SK-N-SH (cell line): ENCODE results near the gene ENTPD8. TPM values are rescaled to one million over a fixed set of nuclear protein-coding genes. Genes with fewer than 3 reads are reported as not detected.
"Not testable (repeated sequence)": the region's sequence is repeated elsewhere in the genome, so short reads cannot be mapped to it uniquely, and the experiment has no call there.

Experiments used
- CTCF ChIA-PET: fragments of 300-600, 350-600 bp; formaldehyde crosslinking; extraction: SDS; loops from one replicate; lab custom pipeline; 2021; lab: Yijun Ruan, JAX
- POLR2A ChIA-PET: fragments of 350-600 bp; sonication (Branson Sonifier 250); formaldehyde crosslinking; extraction: SDS; loops from one replicate; lab custom pipeline; 2020; ENCODE audit warnings: antibody characterized with exemption, inconsistent platforms; lab: Yijun Ruan, JAX
- DNase-seq: peaks from one replicate; pipeline ENCODE4 v3.0.0; 2012
- H2AFZ ChIP-seq: fragments of 200-600 bp; sonication (generic); 2 replicates; pipeline ENCODE4 v1.8.1; 2016; ENCODE audit warnings: antibody characterized with exemption, mild to moderate bottlenecking, low read depth
- H3F3A ChIP-seq: fragments of 200-600 bp; sonication (generic); replicated peaks from 2 replicates; pipeline ENCODE3; 2016; ENCODE audit warnings: antibody characterized with exemption, mild to moderate bottlenecking; ENCODE audit not compliant: insufficient read depth
- H3K27ac ChIP-seq, 2 experiments: fragments of 200-500 bp in 1 of 2; fragments of 200-600 bp in 1 of 2; sonication (Bioruptor generic) in 1 of 2; sonication (generic), shearing (Covaris generic) in 1 of 2; 2 replicates each; pipeline versions ENCODE4 v1.5.1 to v1.6.1; 2014 to 2016; ENCODE audit warnings: low read depth in 2 of 2, inconsistent platforms in 1 of 2, low read length in 1 of 2, mild to moderate bottlenecking in 1 of 2, mixed read lengths in 1 of 2
- H3K27me3 ChIP-seq: fragments of 200-600 bp; sonication (generic), shearing (Covaris generic); 2 replicates; pipeline ENCODE4 v1.6.1; 2016; ENCODE audit warnings: mixed run types; ENCODE audit not compliant: insufficient read depth
- H3K36me3 ChIP-seq, 2 experiments: fragments of 200-500 bp in 1 of 2; fragments of 200-600 bp in 1 of 2; sonication (Bioruptor generic) in 1 of 2; sonication (generic) in 1 of 2; replicated peaks in 1 of 2; 2 replicates each; pipeline versions ENCODE3 to v1.5.1; 2014 to 2016; ENCODE audit warnings: low read length in 1 of 2, mild to moderate bottlenecking in 1 of 2; ENCODE audit not compliant: insufficient read depth in 2 of 2, control insufficient read depth in 1 of 2
- H3K4me1 ChIP-seq, 2 experiments: fragments of 200-500 bp in 1 of 2; fragments of 200-600 bp in 1 of 2; sonication (Bioruptor generic) in 1 of 2; sonication (generic), shearing (Covaris generic) in 1 of 2; 2 replicates each; pipeline versions ENCODE4 v1.5.1 to v1.6.1; 2014 to 2016; ENCODE audit warnings: low read depth in 1 of 2, low read length in 1 of 2, mixed run types in 1 of 2; ENCODE audit not compliant: insufficient read depth in 2 of 2, control insufficient read depth in 1 of 2
- H3K4me2 ChIP-seq: fragments of 200-600 bp; sonication (generic), shearing (Covaris generic); 2 replicates; pipeline ENCODE4 v1.6.1; 2017; ENCODE audit warnings: mixed run types
- H3K4me3 ChIP-seq, 2 experiments: fragments of 200-500 bp in 1 of 2; fragments of 200-600 bp in 1 of 2; sonication (Bioruptor generic) in 1 of 2; sonication (generic), shearing (Covaris generic) in 1 of 2; 2 replicates each; pipeline versions ENCODE4 v1.5.1 to v1.8.1; 2014 to 2016; ENCODE audit warnings: low read depth in 2 of 2, inconsistent platforms in 1 of 2, low read length in 1 of 2, mild to moderate bottlenecking in 1 of 2, mixed read lengths in 1 of 2, moderate library complexity in 1 of 2
- H3K79me2 ChIP-seq: fragments of 200-600 bp; sonication (generic); 2 replicates; pipeline ENCODE4 v1.8.1; 2017; ENCODE audit warnings: mild to moderate bottlenecking; ENCODE audit not compliant: insufficient read depth
- H3K9ac ChIP-seq: fragments of 200-600 bp; sonication (generic); 2 replicates; pipeline ENCODE4 v1.6.1; 2017; ENCODE audit warnings: mixed run types
- H3K9me2 ChIP-seq: fragments of 200-600 bp; sonication (generic); 2 replicates; pipeline ENCODE4 v1.6.1; 2017; ENCODE audit warnings: mixed run types
- H3K9me3 ChIP-seq: fragments of 200-600 bp; sonication (generic); 2 replicates; pipeline ENCODE4 v1.6.1; 2017; ENCODE audit warnings: mixed run types, mild to moderate bottlenecking, moderate library complexity
- H4K20me1 ChIP-seq: fragments of 200-600 bp; sonication (generic); 2 replicates; pipeline ENCODE4 v1.6.1; 2017; ENCODE audit warnings: mild to moderate bottlenecking, mixed run types; ENCODE audit not compliant: insufficient read depth
- EZH2phosphoT487 ChIP-seq: fragments of 200-600 bp; sonication (generic); IDR thresholded peaks from 2 replicates; pipeline ENCODE4 v1.6.1; 2017; ENCODE audit warnings: low read depth, mixed run types, mild to moderate bottlenecking, antibody characterized with exemption, moderate library complexity, borderline replicate concordance
- FOXJ3 ChIP-seq: sonication (generic); formaldehyde crosslinking; IDR thresholded peaks from 2 replicates; pipeline ENCODE4 v1.5.1; 2020; ENCODE audit warnings: mild to moderate bottlenecking, missing genetic modification reagents
- FOXM1 ChIP-seq: IDR thresholded peaks from 2 replicates; pipeline ENCODE4 v1.4.0; 2012; ENCODE audit warnings: low read depth, mild to moderate bottlenecking
- GABPA ChIP-seq: IDR thresholded peaks from 2 replicates; pipeline ENCODE4 v1.4.0; 2012; ENCODE audit warnings: low read depth, mild to moderate bottlenecking
- MEF2A ChIP-seq: IDR thresholded peaks from 2 replicates; pipeline ENCODE4 v1.4.0; 2012; ENCODE audit warnings: low read depth, borderline replicate concordance
- MXI1 ChIP-seq: IDR thresholded peaks from 2 replicates; pipeline ENCODE4 v1.6.1; 2012; ENCODE audit warnings: mild to moderate bottlenecking, low read depth, low read length, improper control_type of control experiment
- POLR2AphosphoS5 ChIP-seq: IDR thresholded peaks from 2 replicates; pipeline ENCODE4 v1.6.1; 2012; ENCODE audit warnings: low read depth, low read length
- RCOR1 ChIP-seq: fragments of 150-350 bp; IDR thresholded peaks from 2 replicates; pipeline ENCODE4 v1.6.1; 2017; ENCODE audit warnings: antibody characterized with exemption, low read length
- REST ChIP-seq: IDR thresholded peaks from 2 replicates; pipeline ENCODE4 v1.6.1; 2012; ENCODE audit warnings: mild to moderate bottlenecking, low read depth, low read length, moderate library complexity
- SIN3A ChIP-seq: IDR thresholded peaks from 2 replicates; pipeline ENCODE4 v1.6.1; 2012; ENCODE audit warnings: low read depth, mild to moderate bottlenecking, low read length, moderate library complexity, borderline replicate concordance
- SMC3 ChIP-seq: IDR thresholded peaks from 2 replicates; pipeline ENCODE4 v1.6.1; 2012; ENCODE audit warnings: low read depth, low read length, improper control_type of control experiment
- TAF1 ChIP-seq: IDR thresholded peaks from 2 replicates; pipeline ENCODE4 v1.6.1; 2012; ENCODE audit warnings: low read depth, mild to moderate bottlenecking, low read length, moderate library complexity, borderline replicate concordance
- USF1 ChIP-seq: IDR thresholded peaks from 2 replicates; pipeline ENCODE4 v1.4.0; 2012; ENCODE audit warnings: low read depth, borderline replicate concordance
- WGBS: methylation state at CpG from one replicate; pipeline ENCODE4 v1.1.6; 2017; ENCODE audit warnings: low lambda C conversion rate; 5-methylcytosine and 5-hydroxymethylcytosine counted together
- polyA plus RNA-seq, 3 experiments: library from polyadenylated mRNA; depleted of rRNA; stranded (reverse); fragments of >200 nt; gene quantifications; 2 replicates each; pipeline ENCODE4 v1.2.3, GENCODE V29; 2012
- TF ChIP-seq, protein P1 (sequence below): fragments of 150-350 bp; IDR thresholded peaks from 2 replicates; pipeline ENCODE4 v1.6.1; 2017; ENCODE audit warnings: antibody characterized with exemption, low read length, low read depth, borderline replicate concordance

ENTPD8 gene
- polyA plus RNA-seq, 1 of the 3 experiments (the other 2 are of a cell fraction), result 0.30 TPM

DNA sequence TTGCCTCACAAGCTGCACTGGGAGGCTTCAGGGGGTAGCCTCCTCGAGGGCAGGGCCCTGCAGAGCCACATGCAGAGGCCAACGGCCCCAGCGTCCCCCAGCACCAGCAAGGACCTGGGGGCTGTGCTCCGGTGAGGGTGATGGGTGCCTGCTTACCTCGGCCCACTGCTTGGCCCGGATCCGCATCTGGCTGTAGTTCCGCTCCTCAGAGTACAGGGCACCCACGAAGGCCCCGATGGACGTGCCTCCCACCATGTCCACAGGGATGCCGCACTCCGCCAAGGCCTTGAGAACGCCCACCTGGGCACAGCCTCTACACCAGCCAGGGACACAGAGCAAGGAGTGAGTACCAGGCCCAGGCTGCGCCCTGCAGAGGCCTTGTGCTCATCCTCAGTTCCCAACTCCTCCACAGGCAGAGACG lies 26.0 kb upstream of the ENTPD8 start (continued):
- TF ChIP-seq REST (no peak), TAF1 (no peak), MEF2A (no peak), POLR2AphosphoS5 (no peak), MXI1 (no peak)

DNA sequence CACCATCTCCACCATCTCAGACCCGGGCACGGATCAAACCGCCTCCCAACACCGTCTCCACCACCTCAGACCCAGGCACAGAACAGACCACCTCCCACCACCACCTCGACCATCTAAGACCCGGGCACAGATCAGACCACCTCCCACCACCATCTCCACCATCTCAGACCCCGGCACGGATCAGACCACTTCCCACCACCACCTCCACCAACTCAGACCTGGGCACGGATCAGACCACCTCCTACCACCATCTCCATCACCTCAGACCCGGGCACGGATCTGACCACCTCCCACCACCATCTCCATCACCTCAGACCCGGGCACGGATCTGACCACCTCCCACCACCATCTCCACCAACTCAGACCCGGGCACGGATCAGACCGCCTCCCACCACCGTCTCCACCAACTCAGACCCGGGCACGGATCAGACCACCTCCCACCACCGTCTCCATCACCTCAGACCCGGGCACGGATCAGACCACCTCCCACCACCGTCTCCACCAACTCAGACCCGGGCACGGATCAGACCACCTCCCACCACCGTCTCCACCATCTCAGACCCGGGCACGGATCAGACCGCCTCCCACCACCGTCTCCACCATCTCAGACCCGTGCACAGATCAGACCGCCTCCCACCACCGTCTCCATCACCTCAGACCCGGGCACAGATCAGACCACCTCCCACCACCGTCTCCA lies 25.4 kb upstream of the ENTPD8 start:
- POLR2A ChIA-PET, H2AFZ ChIP-seq, H3K9me3 ChIP-seq, H3K4me3 ChIP-seq, H3K27me3 ChIP-seq, DNase-seq, H3K9ac ChIP-seq, H3K79me2 ChIP-seq, H3F3A ChIP-seq, H3K4me2 ChIP-seq, H3K36me3 ChIP-seq, CTCF ChIA-PET, H3K9me2 ChIP-seq, H4K20me1 ChIP-seq, H3K27ac ChIP-seq, H3K4me1 ChIP-seq: not testable (repeated sequence)
- WGBS, result 82% methylated on average over 35 of the region's 35 CpGs

- H2AFZ ChIP-seq, result no peak overlapping the region
- no peaks in the 10 kb centered on the region; a peak in 1 of 4 replicates for H3K4me1 ChIP-seq
- H3K9ac ChIP-seq, result no peak overlapping the region
- H3K9me3 ChIP-seq, result no peaks in the 10 kb centered on the region
- no peaks in the 10 kb centered on the region for H3F3A ChIP-seq
- H4K20me1 ChIP-seq, result no peaks in the 10 kb centered on the region
- 83% methylated on average over 23 of the region's 23 CpGs for WGBS
- TF ChIP-seq SIN3A (no peak), MXI1 (no peak), FOXM1 (no peak), FOXJ3 (no peak), USF1 (no peak), EZH2phosphoT487 (no peak), SMC3 (no peak), GABPA (no peak), RCOR1 (no peak)
- TF ChIP-seq, protein P1, sequence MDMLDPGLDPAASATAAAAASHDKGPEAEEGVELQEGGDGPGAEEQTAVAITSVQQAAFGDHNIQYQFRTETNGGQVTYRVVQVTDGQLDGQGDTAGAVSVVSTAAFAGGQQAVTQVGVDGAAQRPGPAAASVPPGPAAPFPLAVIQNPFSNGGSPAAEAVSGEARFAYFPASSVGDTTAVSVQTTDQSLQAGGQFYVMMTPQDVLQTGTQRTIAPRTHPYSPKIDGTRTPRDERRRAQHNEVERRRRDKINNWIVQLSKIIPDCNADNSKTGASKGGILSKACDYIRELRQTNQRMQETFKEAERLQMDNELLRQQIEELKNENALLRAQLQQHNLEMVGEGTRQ, result no peak
- ChIA-PET CTCF (no interaction called here), POLR2A (no interaction called here)
- H3K27ac ChIP-seq, result no peak overlapping the region
- H3K4me2 ChIP-seq, result no peak overlapping the region
- no peak overlapping the region for H3K4me3 ChIP-seq
- no peaks in the 10 kb centered on the region for H3K27me3 ChIP-seq
- no peaks in the 10 kb centered on the region for H3K79me2 ChIP-seq
- no peaks in the 10 kb centered on the region for H3K36me3 ChIP-seq
- no peaks in the 10 kb centered on the region for H3K9me2 ChIP-seq
- DNase-seq, result no peak
These were observed 24.7 kb upstream of the ENTPD8 start for GRCh38 chr9:137465720-137466388.
